Stomach (tissue), 4 donors: ENCODE results near the gene LNPEP.

Experiments used
- CTCF ChIP-seq, 7 experiments: fragments of 450-650 bp in 4 of 7; fragments of 200-600 bp in 3 of 7; sonication (generic) in 3 of 7; IDR thresholded peaks; one replicate each; pipeline ENCODE4 v1.5.1; 2016 to 2019; ENCODE audit warnings: antibody characterized with exemption in 7 of 7, control low read depth in 2 of 7, mild to moderate bottlenecking in 1 of 7
- EP300 ChIP-seq: sonication (generic); formaldehyde crosslinking; IDR thresholded peaks from one replicate; pipeline ENCODE4 v1.6.1; 2017; ENCODE audit warnings: antibody characterized with exemption
- POLR2AphosphoS5 ChIP-seq, 3 donors: sonication (generic); formaldehyde crosslinking; IDR thresholded peaks; one replicate each; pipeline ENCODE4 v1.6.1; 2016; ENCODE audit warnings: antibody characterized with exemption in 3 of 3

- no peak for TF ChIP-seq CTCF (IDR thresholded peaks at IDR 0.05)
- no peak for TF ChIP-seq EP300
- no peak for TF ChIP-seq POLR2AphosphoS5 (IDR thresholded peaks at IDR 0.05)
These were observed 17.3 kb downstream of the LNPEP start for GRCh38 chr5:96952974-96953730.
